Neural progenitor cell (in vitro differentiated cells): ENCODE measurements around the gene QARS1.

Experiments
- EZH2 ChIP-seq: fragments of 200-600 bp; sonication (generic); IDR thresholded peaks from 2 replicates; pipeline ENCODE4 v1.6.1; 2017; ENCODE audit warnings: antibody characterized with exemption, mild to moderate bottlenecking, moderate library complexity
- EZH2phosphoT487 ChIP-seq: fragments of 200-600 bp; sonication (generic); IDR thresholded peaks from 2 replicates; pipeline ENCODE4 v1.6.1; 2017; ENCODE audit warnings: antibody characterized with exemption
- TF ChIP-seq, protein P1 (sequence below): fragments of 200-600 bp; sonication (generic); IDR thresholded peaks from 2 replicates; pipeline ENCODE4 v1.5.1; 2017; ENCODE audit warnings: antibody characterized with exemption, mild to moderate bottlenecking

DNA sequence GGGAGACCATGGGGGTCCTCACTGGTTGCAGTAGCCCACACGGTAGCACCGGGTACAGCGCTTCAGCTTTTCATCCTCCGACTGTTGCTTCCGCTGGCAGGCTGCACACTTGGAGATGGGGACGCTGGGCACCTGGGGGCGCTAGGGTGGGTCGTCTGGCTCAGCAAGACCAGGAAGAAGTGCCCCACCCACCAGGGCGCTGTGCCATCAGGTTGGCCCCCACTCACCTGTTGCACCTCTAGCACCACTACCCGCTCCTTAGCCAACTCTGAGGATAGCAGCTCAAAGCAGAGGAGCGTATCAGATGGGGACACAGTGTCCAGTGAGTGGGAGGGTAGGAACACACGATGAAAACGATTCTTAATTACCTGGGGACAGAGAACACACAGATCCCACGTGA lies 7.7 kb upstream of the QARS1 start:
- no peak for TF ChIP-seq EZH2phosphoT487
- TF ChIP-seq, protein P1, sequence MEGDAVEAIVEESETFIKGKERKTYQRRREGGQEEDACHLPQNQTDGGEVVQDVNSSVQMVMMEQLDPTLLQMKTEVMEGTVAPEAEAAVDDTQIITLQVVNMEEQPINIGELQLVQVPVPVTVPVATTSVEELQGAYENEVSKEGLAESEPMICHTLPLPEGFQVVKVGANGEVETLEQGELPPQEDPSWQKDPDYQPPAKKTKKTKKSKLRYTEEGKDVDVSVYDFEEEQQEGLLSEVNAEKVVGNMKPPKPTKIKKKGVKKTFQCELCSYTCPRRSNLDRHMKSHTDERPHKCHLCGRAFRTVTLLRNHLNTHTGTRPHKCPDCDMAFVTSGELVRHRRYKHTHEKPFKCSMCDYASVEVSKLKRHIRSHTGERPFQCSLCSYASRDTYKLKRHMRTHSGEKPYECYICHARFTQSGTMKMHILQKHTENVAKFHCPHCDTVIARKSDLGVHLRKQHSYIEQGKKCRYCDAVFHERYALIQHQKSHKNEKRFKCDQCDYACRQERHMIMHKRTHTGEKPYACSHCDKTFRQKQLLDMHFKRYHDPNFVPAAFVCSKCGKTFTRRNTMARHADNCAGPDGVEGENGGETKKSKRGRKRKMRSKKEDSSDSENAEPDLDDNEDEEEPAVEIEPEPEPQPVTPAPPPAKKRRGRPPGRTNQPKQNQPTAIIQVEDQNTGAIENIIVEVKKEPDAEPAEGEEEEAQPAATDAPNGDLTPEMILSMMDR: no peak
- TF ChIP-seq EZH2: no peak
